Middle frontal gyrus (tissue), 1 donor: ENCODE measurements around the gene TRIM62.

Experiments used
- DNase-seq: peaks from one replicate; pipeline ENCODE4 v3.0.0-alpha.2; 2015; ENCODE audit warnings: low spot score; ENCODE audit errors: extremely low spot score

TRIM62 gene

GRCh38 chr1:33161061-33161681, 20.7 kb downstream of the TRIM62 start:
- peak; percentile 69 for DNase-seq

- DNase-seq: no peak
These were observed 22.3 kb downstream of the TRIM62 start for GRCh38 chr1:33159577-33159976.

GRCh38 chr1:33158366-33158765, 23.5 kb downstream of the TRIM62 start:
- DNase-seq: no peak

- no peak for DNase-seq
These were observed 24.7 kb downstream of the TRIM62 start for GRCh38 chr1:33157131-33157530.

GRCh38 chr1:33155877-33156538, 25.8 kb downstream of the TRIM62 start:
- no peak for DNase-seq

- no peak for DNase-seq
These were observed 28.2 kb downstream of the TRIM62 start for GRCh38 chr1:33153650-33154049.

- no peak for DNase-seq
These were observed 29.0 kb downstream of the TRIM62 start for GRCh38 chr1:33152685-33153432.

GRCh38 chr1:33151116-33151515, 30.7 kb downstream of the TRIM62 start:
- DNase-seq: no peak

GRCh38 chr1:33150522-33150921, 31.3 kb downstream of the TRIM62 start:
- no peak for DNase-seq

- DNase-seq: no peak
These were observed 32.2 kb downstream of the TRIM62 start for GRCh38 chr1:33149453-33150190.

- DNase-seq: no peak
These were observed 33.2 kb downstream of the TRIM62 start for GRCh38 chr1:33148615-33149014.

- DNase-seq: no peak
These were observed 33.9 kb downstream of the TRIM62 start for GRCh38 chr1:33147997-33148314.

GRCh38 chr1:33147275-33147996, 34.4 kb downstream of the TRIM62 start:
- no peak for DNase-seq

- DNase-seq: no peak
These were observed 35.8 kb downstream of the TRIM62 start for GRCh38 chr1:33146003-33146402.

GRCh38 chr1:33143698-33144097, 38.1 kb downstream of the TRIM62 start:
- no peak for DNase-seq

- DNase-seq: no peak
These were observed 38.7 kb downstream of the TRIM62 start for GRCh38 chr1:33143176-33143575.

GRCh38 chr1:33142483-33143064, 39.3 kb downstream of the TRIM62 start:
- no peak for DNase-seq

- no peak for DNase-seq
These were observed 40.1 kb downstream of the TRIM62 start for GRCh38 chr1:33141781-33142180.

- DNase-seq: no peak
These were observed 40.6 kb downstream of the TRIM62 start for GRCh38 chr1:33141216-33141615.

- DNase-seq: no peak
These were observed 41.4 kb downstream of the TRIM62 start for GRCh38 chr1:33140153-33141149.
